NCI-H1092 (cell line): ENCODE results near the gene WWOX.
"Not testable (repeated sequence)": the region's sequence is repeated elsewhere in the genome, so short reads cannot be mapped to it uniquely, and the experiment has no call there.

Source experiments
- DNase-seq: peaks from one replicate; lab custom pipeline; 2025; lab: John Stamatoyannopoulos, UW

Gene WWOX

GRCh38 chr16:78099271-78100111 lies at the start of gene WWOX:
WWOX (plus strand) TSS chr16:78099654.
- DNase-seq, result peak; percentile 97

- no peak for DNase-seq
These were observed 48.6 kb upstream of the WWOX start for GRCh38 chr16:78050734-78051400.

- DNase-seq, result peak; percentile 43
These were observed 41.5 kb upstream of the WWOX start for GRCh38 chr16:78057803-78058564.

GRCh38 chr16:78059806-78060205 lies 39.6 kb upstream of the WWOX start:
- not testable (repeated sequence) for DNase-seq

- DNase-seq, result no peak
These were observed 39.2 kb upstream of the WWOX start for GRCh38 chr16:78060295-78060694.

GRCh38 chr16:78060809-78061208 lies 38.6 kb upstream of the WWOX start:
- DNase-seq, result no peak

- DNase-seq, result no peak
These were observed 34.1 kb upstream of the WWOX start for GRCh38 chr16:78065319-78065718.

- DNase-seq, result no peak
These were observed 29.5 kb upstream of the WWOX start for GRCh38 chr16:78069913-78070312.

GRCh38 chr16:78072275-78072674 lies 27.2 kb upstream of the WWOX start:
- DNase-seq, result no peak

GRCh38 chr16:78075800-78076199 lies 23.7 kb upstream of the WWOX start:
- no peak for DNase-seq

- DNase-seq, result no peak
These were observed 18.1 kb upstream of the WWOX start for GRCh38 chr16:78081341-78081740.

GRCh38 chr16:78091419-78091818 lies 8.0 kb upstream of the WWOX start:
- DNase-seq, result no peak

GRCh38 chr16:78092758-78093157 lies 6.7 kb upstream of the WWOX start:
- DNase-seq, result no peak

GRCh38 chr16:78094166-78094565 lies 5.3 kb upstream of the WWOX start:
- no peak for DNase-seq

- DNase-seq, result no peak
These were observed 4.5 kb upstream of the WWOX start for GRCh38 chr16:78094998-78095397.

GRCh38 chr16:78096386-78096785 lies 3.1 kb upstream of the WWOX start:
- DNase-seq, result no peak

GRCh38 chr16:78097548-78097947 lies 1.9 kb upstream of the WWOX start:
- DNase-seq, result no peak

GRCh38 chr16:78098087-78098486 lies 1.4 kb upstream of the WWOX start:
- no peak for DNase-seq

- no peak for DNase-seq
These were observed 721 bp upstream of the WWOX start for GRCh38 chr16:78098595-78099270.

- no peak for DNase-seq
These were observed 636 bp downstream of the WWOX start for GRCh38 chr16:78100112-78100467.

GRCh38 chr16:78102122-78102660 lies 2.7 kb downstream of the WWOX start:
- no peak for DNase-seq

GRCh38 chr16:78102865-78103264 lies 3.4 kb downstream of the WWOX start:
- DNase-seq, result no peak
